ENCODE measurements around the gene TNN.
"Not testable (repeated sequence)": the region's sequence is repeated elsewhere in the genome, so short reads cannot be mapped to it uniquely, and the experiment has no call there.

TNN gene

GRCh38 chr1:175071276-175071943 lies 3.8 kb downstream of the TNN start:
- DNase-seq: no peak

GRCh38 chr1:175072099-175072951 lies 4.7 kb downstream of the TNN start:
- peak; percentile 27 to 41 for DNase-seq

- DNase-seq: no peak
Observed at GRCh38 chr1:175073061-175073460, 5.4 kb downstream of the TNN start.

GRCh38 chr1:175073633-175074032 lies 6.0 kb downstream of the TNN start:
- no peak for DNase-seq

GRCh38 chr1:175075572-175076568 lies 8.2 kb downstream of the TNN start:
- no peak for DNase-seq

- DNase-seq: no peak
Observed at GRCh38 chr1:175077356-175078030, 9.9 kb downstream of the TNN start.

- DNase-seq: no peak
Observed at GRCh38 chr1:175078629-175079028, 11.0 kb downstream of the TNN start.

- DNase-seq: no peak
Observed at GRCh38 chr1:175079338-175079737, 11.7 kb downstream of the TNN start.

- no peak for DNase-seq
Observed at GRCh38 chr1:175080030-175080429, 12.4 kb downstream of the TNN start.

GRCh38 chr1:175081983-175082382 lies 14.3 kb downstream of the TNN start:
- no peak for DNase-seq

- no peak for DNase-seq
Observed at GRCh38 chr1:175088525-175088951, 20.9 kb downstream of the TNN start.

- DNase-seq: no peak
Observed at GRCh38 chr1:175089136-175089718, 21.6 kb downstream of the TNN start.

- no peak for DNase-seq
Observed at GRCh38 chr1:175090780-175091179, 23.1 kb downstream of the TNN start.

- no peak for DNase-seq
Observed at GRCh38 chr1:175094626-175095025, 27.0 kb downstream of the TNN start.

GRCh38 chr1:175095069-175095468 lies 27.4 kb downstream of the TNN start:
- no peak for DNase-seq

GRCh38 chr1:175095978-175096607 lies 28.5 kb downstream of the TNN start:
- no peak for DNase-seq

GRCh38 chr1:175097361-175097760 lies 29.7 kb downstream of the TNN start:
- no peak for DNase-seq

GRCh38 chr1:175099916-175100315 lies 32.3 kb downstream of the TNN start:
- DNase-seq: no peak

GRCh38 chr1:175102166-175102565 lies 34.5 kb downstream of the TNN start:
- DNase-seq: not testable (repeated sequence)

GRCh38 chr1:175106536-175106935 lies 38.9 kb downstream of the TNN start:
- not testable (repeated sequence) for DNase-seq

- not testable (repeated sequence) for DNase-seq
Observed at GRCh38 chr1:175108331-175108820, 40.7 kb downstream of the TNN start.
